HepG2 (cell line): ENCODE measurements around the gene TRPM5. TPM values are rescaled to one million over a fixed set of nuclear protein-coding genes. Genes with fewer than 3 reads are reported as not detected.

ENCODE experiments used
- ETV5 ChIP-seq: IDR thresholded peaks from 2 replicates; pipeline ENCODE4 v1.6.1; 2018; ENCODE audit warnings: missing biosample characterization, missing genetic modification reagents, inconsistent platforms, borderline replicate concordance
- MAF1 ChIP-seq: sonication (generic); formaldehyde crosslinking; IDR thresholded peaks from 2 replicates; pipeline ENCODE4 v1.5.0; 2020; ENCODE audit warnings: missing genetic modification reagents, borderline replicate concordance
- MBNL3 ChIP-seq: fragments of 250-450 bp; sonication (Bioruptor Pico); conservative IDR thresholded peaks from 2 replicates; pipeline ENCODE4 v1.8.0; 2022; ENCODE audit warnings: mild to moderate bottlenecking, inconsistent platforms
- MXI1 ChIP-seq: IDR thresholded peaks from 3 replicates; pipeline ENCODE4 v1.6.1; 2012; ENCODE audit warnings: low read depth, low read length, inconsistent platforms, borderline replicate concordance
- RBAK ChIP-seq: sonication (generic); formaldehyde crosslinking; IDR thresholded peaks from 2 replicates; pipeline ENCODE4 v1.5.1; 2020; ENCODE audit warnings: mild to moderate bottlenecking, missing genetic modification reagents
- SAFB2 ChIP-seq: sonication (generic); formaldehyde crosslinking; IDR thresholded peaks from 2 replicates; pipeline ENCODE4 v1.5.1; 2020; ENCODE audit warnings: missing genetic modification reagents, low read depth, mild to moderate bottlenecking, borderline replicate concordance
- ZNF230 ChIP-seq: sonication (generic); formaldehyde crosslinking; IDR thresholded peaks from 2 replicates; pipeline ENCODE4 v1.4.0; 2020; ENCODE audit warnings: mild to moderate bottlenecking, missing genetic modification reagents
- ZNF234 ChIP-seq: sonication (generic); formaldehyde crosslinking; conservative IDR thresholded peaks from 2 replicates; pipeline ENCODE4 v1.5.1; 2020; ENCODE audit warnings: mild to moderate bottlenecking, missing genetic modification reagents
- ZNF260 ChIP-seq: sonication (generic); formaldehyde crosslinking; IDR thresholded peaks from 2 replicates; pipeline ENCODE4 v1.4.0; 2020; ENCODE audit warnings: missing genetic modification reagents, low read depth, mild to moderate bottlenecking, borderline replicate concordance
- ZNF543 ChIP-seq: sonication (generic); formaldehyde crosslinking; IDR thresholded peaks from 2 replicates; pipeline ENCODE4 v1.4.0; 2020; ENCODE audit warnings: mild to moderate bottlenecking, missing genetic modification reagents
- ZNF556 ChIP-seq: sonication (generic); formaldehyde crosslinking; IDR thresholded peaks from 2 replicates; pipeline ENCODE4 v1.4.0; 2020; ENCODE audit warnings: mild to moderate bottlenecking, missing genetic modification reagents, borderline replicate concordance
- polyA plus RNA-seq, 8 experiments: library from polyadenylated mRNA; depleted of rRNA in 3 of 8; stranded (reverse) in 7 of 8; unstranded in 1 of 8; fragments of >200 nt; fragmentation: Illumina TruSeq in 4 of 8; extraction: Trizol in 4 of 8; gene quantifications; 2 replicates each; pipeline versions ENCODE4 v1.2.1 to v1.2.3, GENCODE V29; 2011 to 2016; ENCODE audit warnings: low read depth in 4 of 8, missing spikeins in 1 of 8, mixed read lengths in 1 of 8; ENCODE audit not compliant: insufficient read depth in 1 of 8
- total RNA-seq, 5 experiments: library from RNA; depleted of rRNA; stranded (reverse); fragments of >200 nt; fragmentation: Illumina TruSeq; extraction: Trizol; gene quantifications; 2 replicates each; pipeline ENCODE4 v1.2.3, GENCODE V29; 2016; ENCODE audit warnings: low read depth in 1 of 5
- TF ChIP-seq, protein P1 (sequence below): sonication (generic); formaldehyde crosslinking; conservative IDR thresholded peaks from 2 replicates; pipeline ENCODE4 v1.4.0; 2020; ENCODE audit warnings: missing genetic modification reagents
- TF ChIP-seq, protein P2 (sequence below): sonication (generic); formaldehyde crosslinking; IDR thresholded peaks from 2 replicates; pipeline ENCODE4 v1.5.0; 2020; ENCODE audit warnings: mild to moderate bottlenecking, missing genetic modification reagents, borderline replicate concordance
- TF ChIP-seq, protein P3 (sequence below): sonication (generic); formaldehyde crosslinking; conservative IDR thresholded peaks from 2 replicates; pipeline ENCODE4 v1.8.0; 2022; ENCODE audit warnings: missing genetic modification reagents
- TF ChIP-seq, protein P4 (sequence below): fragments of 450-650 bp; IDR thresholded peaks from 2 replicates; pipeline ENCODE4 v1.6.1; 2016
- TF ChIP-seq, protein P5 (sequence below): sonication (generic); formaldehyde crosslinking; IDR thresholded peaks from 2 replicates; pipeline ENCODE4 v1.4.0; 2020; ENCODE audit warnings: missing genetic modification reagents

The TRPM5 gene
- total and polyA plus RNA-seq, 2 of the 13 experiments (the other 11 are each of a cell fraction or from before 2014, with no cell fraction given) = 0.12 TPM; not detected in 1

DNA sequence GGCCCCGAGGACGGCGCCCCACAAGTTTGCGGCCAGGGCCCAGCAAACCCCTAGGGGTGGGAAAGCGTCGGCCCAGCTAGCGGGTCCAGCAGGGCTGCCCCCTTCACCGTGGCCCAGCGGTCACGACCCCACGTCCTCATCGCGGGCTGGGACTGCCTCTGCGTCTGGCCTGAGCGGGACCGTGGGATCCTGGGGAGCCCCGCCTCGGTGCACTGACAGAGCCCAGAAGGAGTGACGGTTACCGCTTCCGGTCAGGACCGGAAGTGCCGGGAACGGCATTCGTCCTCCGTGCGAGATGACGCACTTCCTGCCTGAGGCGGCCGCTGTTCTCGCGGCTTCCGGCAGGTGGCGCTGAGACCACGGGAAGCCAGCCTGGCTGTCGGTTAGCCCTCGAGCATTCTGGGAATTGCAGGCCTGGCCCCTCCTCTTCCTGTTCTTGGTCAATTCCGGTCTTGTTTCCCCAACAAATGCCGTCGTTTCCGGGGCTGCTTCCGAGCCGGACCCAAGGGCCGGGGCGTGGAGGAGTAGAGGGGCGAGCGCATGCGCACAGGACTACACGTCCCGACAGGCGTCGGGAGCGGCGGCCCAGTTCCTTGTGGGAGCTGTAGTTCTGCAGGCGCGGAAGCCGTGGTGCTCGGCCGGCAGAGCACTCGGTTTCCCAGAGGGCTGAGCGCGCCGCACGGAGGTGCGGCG is 44.1 kb downstream of the TRPM5 start, which contains the start of gene TSSC4 (continued):
- TF ChIP-seq, protein P1, sequence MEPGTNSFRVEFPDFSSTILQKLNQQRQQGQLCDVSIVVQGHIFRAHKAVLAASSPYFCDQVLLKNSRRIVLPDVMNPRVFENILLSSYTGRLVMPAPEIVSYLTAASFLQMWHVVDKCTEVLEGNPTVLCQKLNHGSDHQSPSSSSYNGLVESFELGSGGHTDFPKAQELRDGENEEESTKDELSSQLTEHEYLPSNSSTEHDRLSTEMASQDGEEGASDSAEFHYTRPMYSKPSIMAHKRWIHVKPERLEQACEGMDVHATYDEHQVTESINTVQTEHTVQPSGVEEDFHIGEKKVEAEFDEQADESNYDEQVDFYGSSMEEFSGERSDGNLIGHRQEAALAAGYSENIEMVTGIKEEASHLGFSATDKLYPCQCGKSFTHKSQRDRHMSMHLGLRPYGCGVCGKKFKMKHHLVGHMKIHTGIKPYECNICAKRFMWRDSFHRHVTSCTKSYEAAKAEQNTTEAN (CRISPR knock-in tag) = no peak
- TF ChIP-seq, protein P2, sequence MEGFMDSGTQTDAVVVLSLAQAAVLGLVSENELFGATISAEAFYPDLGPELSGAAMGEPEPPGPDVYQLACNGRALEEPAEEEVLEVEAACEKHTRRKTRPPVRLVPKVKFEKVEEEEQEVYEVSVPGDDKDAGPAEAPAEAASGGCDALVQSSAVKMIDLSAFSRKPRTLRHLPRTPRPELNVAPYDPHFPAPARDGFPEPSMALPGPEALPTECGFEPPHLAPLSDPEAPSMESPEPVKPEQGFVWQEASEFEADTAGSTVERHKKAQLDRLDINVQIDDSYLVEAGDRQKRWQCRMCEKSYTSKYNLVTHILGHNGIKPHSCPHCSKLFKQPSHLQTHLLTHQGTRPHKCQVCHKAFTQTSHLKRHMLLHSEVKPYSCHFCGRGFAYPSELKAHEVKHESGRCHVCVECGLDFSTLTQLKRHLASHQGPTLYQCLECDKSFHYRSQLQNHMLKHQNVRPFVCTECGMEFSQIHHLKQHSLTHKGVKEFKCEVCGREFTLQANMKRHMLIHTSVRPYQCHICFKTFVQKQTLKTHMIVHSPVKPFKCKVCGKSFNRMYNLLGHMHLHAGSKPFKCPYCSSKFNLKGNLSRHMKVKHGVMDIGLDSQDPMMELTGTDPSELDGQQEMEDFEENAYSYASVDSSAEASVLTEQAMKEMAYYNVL (CRISPR knock-in tag) = peak; percentile 77; the same call in 1 of the 2 replicates
- peak; percentile 74 for TF ChIP-seq SAFB2 (CRISPR knock-in tag)
- TF ChIP-seq ZNF543 = peak; percentile 48
- TF ChIP-seq ZNF260 (CRISPR knock-in tag) = no peak
- TF ChIP-seq MXI1 = peak; percentile 83
- TF ChIP-seq MAF1 = peak; percentile 76
- no peak for TF ChIP-seq RBAK (CRISPR knock-in tag)
- peak; percentile 91 for TF ChIP-seq ETV5 (CRISPR knock-in tag)
- TF ChIP-seq MBNL3 (CRISPR knock-in tag) = no peak
- TF ChIP-seq, protein P3, sequence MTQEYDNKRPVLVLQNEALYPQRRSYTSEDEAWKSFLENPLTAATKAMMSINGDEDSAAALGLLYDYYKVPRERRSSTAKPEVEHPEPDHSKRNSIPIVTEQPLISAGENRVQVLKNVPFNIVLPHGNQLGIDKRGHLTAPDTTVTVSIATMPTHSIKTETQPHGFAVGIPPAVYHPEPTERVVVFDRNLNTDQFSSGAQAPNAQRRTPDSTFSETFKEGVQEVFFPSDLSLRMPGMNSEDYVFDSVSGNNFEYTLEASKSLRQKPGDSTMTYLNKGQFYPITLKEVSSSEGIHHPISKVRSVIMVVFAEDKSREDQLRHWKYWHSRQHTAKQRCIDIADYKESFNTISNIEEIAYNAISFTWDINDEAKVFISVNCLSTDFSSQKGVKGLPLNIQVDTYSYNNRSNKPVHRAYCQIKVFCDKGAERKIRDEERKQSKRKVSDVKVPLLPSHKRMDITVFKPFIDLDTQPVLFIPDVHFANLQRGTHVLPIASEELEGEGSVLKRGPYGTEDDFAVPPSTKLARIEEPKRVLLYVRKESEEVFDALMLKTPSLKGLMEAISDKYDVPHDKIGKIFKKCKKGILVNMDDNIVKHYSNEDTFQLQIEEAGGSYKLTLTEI (CRISPR knock-in tag) = no peak
- TF ChIP-seq ZNF230 = peak; percentile 15; the same call in 1 of the 2 replicates
- no peak for TF ChIP-seq ZNF234
- TF ChIP-seq ZNF556 (CRISPR knock-in tag) = peak; percentile 62
- TF ChIP-seq, protein P4, sequence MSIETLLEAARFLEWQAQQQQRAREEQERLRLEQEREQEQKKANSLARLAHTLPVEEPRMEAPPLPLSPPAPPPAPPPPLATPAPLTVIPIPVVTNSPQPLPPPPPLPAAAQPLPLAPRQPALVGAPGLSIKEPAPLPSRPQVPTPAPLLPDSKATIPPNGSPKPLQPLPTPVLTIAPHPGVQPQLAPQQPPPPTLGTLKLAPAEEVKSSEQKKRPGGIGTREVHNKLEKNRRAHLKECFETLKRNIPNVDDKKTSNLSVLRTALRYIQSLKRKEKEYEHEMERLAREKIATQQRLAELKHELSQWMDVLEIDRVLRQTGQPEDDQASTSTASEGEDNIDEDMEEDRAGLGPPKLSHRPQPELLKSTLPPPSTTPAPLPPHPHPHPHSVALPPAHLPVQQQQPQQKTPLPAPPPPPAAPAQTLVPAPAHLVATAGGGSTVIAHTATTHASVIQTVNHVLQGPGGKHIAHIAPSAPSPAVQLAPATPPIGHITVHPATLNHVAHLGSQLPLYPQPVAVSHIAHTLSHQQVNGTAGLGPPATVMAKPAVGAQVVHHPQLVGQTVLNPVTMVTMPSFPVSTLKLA = peak; percentile 72
- TF ChIP-seq, protein P5, sequence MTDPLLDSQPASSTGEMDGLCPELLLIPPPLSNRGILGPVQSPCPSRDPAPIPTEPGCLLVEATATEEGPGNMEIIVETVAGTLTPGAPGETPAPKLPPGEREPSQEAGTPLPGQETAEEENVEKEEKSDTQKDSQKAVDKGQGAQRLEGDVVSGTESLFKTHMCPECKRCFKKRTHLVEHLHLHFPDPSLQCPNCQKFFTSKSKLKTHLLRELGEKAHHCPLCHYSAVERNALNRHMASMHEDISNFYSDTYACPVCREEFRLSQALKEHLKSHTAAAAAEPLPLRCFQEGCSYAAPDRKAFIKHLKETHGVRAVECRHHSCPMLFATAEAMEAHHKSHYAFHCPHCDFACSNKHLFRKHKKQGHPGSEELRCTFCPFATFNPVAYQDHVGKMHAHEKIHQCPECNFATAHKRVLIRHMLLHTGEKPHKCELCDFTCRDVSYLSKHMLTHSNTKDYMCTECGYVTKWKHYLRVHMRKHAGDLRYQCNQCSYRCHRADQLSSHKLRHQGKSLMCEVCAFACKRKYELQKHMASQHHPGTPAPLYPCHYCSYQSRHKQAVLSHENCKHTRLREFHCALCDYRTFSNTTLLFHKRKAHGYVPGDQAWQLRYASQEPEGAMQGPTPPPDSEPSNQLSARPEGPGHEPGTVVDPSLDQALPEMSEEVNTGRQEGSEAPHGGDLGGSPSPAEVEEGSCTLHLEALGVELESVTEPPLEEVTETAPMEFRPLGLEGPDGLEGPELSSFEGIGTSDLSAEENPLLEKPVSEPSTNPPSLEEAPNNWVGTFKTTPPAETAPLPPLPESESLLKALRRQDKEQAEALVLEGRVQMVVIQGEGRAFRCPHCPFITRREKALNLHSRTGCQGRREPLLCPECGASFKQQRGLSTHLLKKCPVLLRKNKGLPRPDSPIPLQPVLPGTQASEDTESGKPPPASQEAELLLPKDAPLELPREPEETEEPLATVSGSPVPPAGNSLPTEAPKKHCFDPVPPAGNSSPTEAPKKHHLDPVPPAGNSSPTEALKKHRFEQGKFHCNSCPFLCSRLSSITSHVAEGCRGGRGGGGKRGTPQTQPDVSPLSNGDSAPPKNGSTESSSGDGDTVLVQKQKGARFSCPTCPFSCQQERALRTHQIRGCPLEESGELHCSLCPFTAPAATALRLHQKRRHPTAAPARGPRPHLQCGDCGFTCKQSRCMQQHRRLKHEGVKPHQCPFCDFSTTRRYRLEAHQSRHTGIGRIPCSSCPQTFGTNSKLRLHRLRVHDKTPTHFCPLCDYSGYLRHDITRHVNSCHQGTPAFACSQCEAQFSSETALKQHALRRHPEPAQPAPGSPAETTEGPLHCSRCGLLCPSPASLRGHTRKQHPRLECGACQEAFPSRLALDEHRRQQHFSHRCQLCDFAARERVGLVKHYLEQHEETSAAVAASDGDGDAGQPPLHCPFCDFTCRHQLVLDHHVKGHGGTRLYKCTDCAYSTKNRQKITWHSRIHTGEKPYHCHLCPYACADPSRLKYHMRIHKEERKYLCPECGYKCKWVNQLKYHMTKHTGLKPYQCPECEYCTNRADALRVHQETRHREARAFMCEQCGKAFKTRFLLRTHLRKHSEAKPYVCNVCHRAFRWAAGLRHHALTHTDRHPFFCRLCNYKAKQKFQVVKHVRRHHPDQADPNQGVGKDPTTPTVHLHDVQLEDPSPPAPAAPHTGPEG (CRISPR knock-in tag) = peak; percentile 34; the same call in 1 of the 2 replicates
